ENCODE results near the gene ZNF800.
"Not testable (repeated sequence)": the region's sequence is repeated elsewhere in the genome, so short reads cannot be mapped to it uniquely, and the experiment has no call there.

Gene ZNF800, protein sequence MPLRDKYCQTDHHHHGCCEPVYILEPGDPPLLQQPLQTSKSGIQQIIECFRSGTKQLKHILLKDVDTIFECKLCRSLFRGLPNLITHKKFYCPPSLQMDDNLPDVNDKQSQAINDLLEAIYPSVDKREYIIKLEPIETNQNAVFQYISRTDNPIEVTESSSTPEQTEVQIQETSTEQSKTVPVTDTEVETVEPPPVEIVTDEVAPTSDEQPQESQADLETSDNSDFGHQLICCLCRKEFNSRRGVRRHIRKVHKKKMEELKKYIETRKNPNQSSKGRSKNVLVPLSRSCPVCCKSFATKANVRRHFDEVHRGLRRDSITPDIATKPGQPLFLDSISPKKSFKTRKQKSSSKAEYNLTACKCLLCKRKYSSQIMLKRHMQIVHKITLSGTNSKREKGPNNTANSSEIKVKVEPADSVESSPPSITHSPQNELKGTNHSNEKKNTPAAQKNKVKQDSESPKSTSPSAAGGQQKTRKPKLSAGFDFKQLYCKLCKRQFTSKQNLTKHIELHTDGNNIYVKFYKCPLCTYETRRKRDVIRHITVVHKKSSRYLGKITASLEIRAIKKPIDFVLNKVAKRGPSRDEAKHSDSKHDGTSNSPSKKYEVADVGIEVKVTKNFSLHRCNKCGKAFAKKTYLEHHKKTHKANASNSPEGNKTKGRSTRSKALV

DNA sequence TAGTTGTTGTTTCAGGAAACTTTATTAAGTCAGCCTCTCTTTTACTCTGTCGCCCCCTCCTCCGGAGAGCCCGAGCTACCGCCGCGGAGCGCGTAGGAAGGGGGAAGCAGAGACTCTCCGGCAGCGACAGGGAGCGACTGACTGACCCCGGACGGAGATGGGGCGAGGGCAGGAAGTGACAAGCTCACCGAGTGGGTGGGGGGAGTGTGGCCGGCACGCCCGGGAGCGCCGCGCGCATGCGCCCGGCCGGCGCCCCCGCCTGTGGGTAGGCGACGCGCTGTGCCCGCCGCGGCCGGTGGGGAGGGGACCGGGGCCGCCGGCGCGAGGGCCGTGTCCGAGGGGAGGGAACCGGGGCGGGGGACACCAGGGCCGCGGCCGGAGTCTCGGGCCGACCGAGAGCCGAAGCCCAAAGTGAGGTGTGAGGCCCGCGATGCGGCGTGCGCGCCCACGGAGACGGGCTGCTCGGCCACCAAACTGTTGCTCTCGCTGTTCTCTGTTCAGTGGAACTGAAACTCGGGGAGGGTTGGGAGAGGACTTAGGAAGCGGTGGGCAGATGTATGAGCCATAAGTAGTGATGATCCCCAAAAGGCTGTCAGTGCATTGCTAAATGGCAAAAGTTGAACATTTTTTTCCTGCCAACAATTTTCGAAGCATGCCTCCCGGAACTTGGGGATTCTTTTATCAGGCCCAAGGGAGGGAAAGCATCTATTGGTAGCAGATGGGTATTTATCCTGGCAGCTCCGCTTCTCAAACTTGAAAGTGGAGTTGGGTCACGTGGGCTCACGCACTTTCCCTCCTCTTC is at the start of gene ZNF800:
Gene ZNF800 (minus strand): TSS at position 143 of the 802 bp plus-strand sequence. CDS start 1,151 bp downstream, outside the sequence.
- DNase-seq, result peak; percentile 83 to 90

DNA sequence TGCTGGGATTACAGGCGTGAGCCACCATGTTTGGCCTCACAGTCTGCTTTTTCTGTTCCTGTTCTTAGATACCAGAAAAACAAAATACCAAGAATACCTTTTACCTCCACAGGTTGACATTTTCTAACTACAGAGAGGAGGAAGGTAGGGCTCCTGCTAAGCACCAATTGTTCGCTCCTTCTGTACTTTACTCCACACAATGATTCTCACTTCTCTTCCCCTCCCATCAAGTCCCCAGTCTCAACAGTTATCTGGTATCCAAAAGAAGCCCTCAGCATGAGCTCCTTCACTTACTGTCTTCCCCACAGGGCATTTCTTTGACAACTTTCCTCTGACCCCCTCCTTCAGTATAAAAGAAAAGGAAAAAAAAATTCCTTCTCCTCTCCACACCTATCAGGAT is 47.7 kb upstream of the ZNF800 start:
- DNase-seq, result no peak

DNA sequence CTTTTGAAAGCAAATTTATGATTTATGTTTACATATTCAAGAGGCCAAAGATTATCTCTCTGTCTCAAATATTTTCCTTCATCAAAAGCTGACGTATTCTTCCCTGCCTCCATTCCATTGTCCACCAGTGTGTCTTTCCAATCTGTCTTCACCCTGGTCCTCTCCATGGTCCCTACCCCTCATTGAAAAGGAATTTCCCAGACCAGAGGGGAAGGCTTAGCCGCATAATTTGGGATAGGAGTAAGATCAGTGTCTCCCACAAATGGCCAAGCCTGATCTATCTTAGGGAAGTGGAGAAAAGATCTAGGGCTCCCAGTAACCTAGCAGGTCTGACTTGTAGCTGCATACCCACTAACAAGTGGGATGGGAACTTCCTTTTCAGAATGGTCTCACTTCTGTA is 46.3 kb upstream of the ZNF800 start:
- DNase-seq, result no peak

DNA sequence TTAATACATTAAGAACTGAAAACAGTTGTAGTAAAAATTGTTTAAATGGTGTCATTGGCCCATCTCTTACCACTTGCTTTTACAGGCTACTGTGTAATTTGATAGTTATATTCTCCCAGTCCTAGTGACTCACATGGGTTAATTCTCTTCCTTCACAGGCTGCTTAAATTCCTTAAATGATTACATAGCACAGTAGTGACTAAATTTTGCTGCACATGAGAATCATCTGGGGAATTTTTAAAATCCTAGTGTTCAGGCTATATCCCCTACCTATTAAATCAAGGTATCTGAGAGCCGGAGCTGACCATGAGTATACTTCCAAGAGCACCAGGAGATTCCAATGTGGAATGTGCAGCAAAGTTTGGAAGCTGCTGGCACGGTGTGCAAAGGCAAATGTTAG is 45.3 kb upstream of the ZNF800 start:
- DNase-seq, result no peak

DNA sequence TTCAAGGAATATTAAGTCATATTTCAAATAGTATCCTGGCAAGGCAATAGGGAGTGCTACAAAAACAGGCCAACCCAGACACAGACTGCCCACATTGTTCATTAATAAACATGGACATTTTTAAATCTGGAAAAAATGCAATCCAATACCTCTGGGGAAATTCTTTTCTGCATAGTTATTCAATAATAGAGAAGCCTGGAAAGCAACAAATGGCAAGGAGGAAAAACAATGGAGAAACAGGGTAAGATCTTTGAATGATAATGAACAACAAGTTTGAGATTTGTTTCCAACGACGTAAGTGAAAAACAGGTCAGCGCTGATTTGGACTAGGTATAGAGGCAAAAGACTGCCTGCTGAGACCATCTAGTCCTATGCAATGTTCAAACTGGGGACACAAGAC is 44.7 kb upstream of the ZNF800 start:
- DNase-seq, result no peak

DNA sequence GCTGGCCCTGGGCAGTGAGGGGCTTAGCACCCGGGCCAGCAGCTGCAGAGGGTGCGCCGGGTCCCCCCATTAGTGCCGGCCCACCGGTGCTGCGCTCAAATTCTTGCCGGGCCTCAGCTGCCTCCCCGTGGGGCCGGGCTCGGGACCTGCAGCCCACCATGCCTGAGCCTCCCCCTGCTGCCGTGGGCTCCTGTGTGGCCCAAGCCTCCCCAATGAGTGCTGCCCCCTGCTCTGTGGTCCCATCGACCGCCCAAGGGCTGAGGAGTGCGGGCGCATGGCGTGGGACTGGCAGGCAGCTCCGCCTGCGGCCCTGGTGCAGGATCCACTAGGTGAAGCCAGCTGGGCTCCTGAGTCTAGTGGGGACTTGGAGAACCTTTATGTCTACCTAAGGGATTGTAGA is 36.8 kb upstream of the ZNF800 start:
- not testable (repeated sequence) for DNase-seq

DNA sequence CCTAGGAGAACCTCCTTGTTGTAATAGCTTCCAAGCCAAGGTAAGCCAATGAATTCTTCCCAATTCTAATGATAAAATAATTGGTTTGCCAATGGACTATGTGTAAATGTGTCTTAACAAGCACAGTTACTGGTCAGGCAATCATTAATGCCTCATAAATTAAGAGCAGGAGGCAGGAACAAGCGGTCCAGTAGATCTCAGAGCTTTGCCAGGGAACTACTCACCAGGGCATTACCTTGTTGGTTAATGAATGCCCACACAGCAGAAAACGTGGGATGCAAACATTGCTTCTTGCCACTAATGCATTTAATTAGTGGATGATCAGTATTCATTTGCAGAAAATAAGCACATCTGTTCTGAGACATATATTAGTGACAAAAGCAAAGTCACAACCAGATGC is 26.7 kb upstream of the ZNF800 start:
- no peak for DNase-seq

DNA sequence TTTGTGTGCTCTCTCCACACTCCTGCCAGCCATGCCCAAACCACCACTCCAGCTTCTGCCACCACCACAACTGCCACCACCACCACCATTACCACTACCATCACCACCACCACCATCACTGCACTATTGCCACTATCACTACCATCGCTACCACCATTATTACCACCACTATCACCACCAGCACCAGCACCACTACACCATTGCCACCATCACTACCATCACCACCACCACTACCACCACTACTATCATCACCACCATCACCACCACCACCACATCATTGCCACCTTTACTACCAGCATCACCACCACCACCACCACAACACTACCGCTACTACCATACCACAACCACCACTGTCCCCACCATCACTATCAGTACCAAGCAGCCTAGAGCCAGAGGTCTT is 26.0 kb upstream of the ZNF800 start:
- DNase-seq, result no peak

DNA sequence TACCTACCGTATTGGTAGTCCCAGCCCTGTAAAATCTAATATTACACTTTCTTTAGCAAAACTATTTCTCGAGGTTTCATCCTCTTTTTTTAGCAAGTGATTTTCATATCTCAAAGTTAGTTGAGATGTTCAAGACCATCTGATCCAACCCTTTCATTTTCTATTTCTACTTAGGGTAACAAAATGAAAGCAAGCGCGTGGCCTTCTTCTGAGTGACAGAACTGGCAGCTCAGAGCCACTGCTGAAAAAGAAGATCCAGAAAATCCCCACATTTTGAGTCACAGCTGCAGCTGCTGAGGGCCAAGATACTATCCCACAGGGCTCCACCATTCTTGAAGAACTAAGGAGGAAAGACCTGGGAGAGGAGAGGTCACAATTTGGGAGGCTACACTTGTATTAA is 24.8 kb upstream of the ZNF800 start:
- DNase-seq, result no peak

DNA sequence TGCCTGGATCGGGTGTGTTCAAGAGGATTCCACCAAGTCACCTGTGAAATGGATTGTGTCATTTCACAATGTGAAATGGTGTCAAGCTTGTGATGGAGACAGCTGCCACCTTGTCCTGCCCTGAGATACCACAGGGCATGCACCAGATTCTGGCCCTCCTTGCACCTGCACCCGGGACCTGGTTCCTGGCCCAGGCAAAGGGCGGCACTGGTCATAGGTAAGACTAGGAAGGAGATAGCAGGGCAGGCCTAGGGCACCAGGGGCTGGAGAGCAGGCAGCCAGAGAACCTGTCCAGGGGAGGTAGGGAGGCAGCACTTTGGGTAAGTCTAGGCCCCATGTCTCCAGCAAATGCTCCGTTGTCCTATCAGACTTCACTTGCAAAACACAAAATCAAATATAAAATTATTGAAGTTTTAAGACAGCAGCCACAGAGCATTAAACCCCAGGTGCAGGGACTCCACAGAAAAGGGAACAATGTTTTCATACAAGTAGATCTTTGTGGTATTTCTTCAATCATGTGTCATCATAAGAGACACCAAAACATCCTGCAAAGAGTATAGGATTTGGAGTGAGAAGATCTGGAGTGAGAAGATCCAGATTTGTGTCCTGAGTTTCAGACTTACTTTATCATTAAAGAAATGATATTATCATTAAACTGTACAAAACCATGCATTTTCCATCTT is 22.7 kb upstream of the ZNF800 start:
- no peak for DNase-seq

DNA sequence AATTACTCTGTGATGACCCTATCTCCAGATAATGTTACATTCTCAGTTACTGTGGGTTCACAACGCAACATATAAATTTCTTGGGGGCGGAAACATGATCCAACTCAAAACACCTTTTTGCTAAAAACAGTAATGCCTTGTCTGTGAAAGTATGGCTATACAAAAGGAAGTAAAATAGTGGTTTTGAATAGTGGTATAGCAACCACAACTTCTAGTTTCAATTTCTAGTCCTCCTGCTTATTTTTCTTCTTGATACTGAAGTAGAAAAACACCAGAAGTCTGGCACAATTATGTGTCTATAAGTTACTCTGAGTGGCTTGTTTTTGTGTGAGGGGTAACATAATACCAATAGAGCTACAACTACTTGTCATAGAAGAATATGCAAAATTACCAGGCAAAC is 21.5 kb upstream of the ZNF800 start:
- no peak for DNase-seq

DNA sequence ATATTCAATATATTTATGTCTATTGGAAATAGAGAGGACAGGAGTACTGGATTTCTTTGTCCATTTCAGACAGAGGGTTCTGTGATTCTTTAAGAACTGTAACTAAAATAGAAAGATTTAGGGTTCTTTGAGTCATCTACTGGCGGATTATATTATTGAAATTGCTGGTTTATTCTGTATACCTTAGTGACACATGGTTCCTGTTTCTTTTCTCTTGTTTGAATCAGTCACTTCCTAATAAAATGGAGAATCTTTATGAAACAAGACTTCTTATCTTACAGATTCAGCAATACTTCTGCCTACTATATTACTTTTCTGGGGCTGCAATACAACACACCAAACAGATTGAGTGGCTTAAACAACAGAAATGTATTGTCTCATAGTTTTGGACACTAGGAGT is 20.8 kb upstream of the ZNF800 start:
- no peak for DNase-seq

DNA sequence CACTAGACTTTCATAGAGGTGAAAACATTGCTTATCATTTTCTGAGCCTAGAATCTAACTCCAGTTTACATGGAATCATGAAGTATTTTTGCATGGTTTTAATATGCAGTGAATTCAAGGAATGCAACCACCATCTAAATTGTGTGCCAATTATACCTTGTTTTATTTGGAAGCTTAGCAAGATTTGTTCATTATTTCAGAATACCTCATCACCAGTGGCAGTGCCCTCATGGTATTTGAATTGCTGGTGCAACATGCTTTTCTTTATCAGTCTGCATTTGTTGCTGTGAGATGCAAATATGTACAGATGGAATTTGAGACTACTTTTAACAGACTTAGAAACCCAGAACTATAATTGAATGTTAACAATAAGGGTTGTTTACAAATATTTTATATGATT is 18.7 kb upstream of the ZNF800 start:
- no peak for DNase-seq

DNA sequence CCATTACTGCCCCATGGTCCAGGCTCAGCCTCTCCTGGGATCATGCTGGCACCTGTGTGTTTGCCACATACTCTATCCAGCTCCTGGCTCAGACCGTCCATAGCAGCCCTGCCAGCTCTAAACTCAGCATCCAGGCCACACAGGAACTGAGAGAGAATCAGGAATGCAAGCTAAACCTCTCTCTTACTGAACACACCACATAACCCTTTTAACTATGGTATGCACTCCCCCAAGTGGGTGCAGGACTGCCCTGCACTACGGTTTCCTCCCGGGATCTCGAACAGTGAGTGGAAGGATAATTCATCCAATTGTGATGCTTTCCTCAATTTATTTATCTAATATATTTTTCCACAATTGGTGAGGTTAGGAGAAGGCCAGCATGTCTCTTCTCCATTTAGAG is 17.1 kb upstream of the ZNF800 start:
- DNase-seq, result no peak

DNA sequence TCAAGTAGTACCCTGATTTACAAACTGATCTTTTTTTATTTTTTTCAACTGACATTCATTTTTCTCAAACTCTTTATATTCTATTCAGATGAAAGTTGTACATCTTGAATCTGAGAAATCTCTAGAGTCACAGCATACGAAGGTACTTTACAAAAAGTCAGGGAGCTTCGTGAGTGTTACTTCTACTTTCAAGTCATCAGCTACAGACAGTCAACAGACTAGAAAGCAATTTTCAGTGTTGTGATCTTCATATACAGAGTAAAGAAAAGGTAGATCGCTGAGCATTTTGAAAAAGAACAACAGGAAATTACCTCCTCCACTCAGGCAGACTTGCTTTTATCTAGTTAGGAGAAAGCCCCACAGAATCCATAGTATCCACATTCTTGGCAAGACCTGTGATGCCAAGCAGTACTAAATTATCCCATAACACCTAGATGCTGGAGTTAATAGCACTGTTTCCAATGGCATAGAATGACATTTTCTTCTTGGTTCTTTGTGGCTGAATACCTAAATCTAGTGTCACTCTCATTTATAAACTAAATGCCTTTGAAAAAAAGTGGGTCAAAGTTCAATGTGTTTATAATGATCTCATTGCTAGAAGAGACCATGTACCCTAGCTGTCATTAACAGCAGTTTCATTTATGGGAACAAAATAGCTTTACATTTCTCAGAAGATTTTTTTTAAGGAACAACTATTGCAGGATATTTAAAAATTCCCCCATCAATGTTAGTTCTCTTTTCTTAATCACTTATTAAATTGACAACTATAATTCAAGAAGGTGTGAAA is 12.0 kb upstream of the ZNF800 start:
- no peak for DNase-seq

DNA sequence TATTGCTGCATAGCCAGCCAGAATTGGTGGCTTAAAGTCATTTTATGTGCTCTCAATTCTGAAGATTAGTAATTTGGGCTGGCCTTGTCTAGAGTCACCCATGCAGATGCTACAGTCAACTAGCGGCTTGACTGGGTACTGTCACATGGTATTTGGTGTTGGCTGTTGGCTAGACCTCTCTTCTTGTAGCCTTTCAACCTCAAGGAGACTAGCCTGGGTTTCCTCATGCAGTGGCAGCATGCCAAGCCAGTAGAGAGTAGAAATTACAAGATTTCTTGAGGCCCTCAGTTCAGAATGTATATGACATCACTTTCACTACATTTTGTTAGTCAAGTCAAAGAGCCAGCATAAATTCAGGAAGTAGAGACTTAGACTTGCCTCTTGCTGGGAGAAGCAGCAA is 3.7 kb upstream of the ZNF800 start:
- no peak for DNase-seq

DNA sequence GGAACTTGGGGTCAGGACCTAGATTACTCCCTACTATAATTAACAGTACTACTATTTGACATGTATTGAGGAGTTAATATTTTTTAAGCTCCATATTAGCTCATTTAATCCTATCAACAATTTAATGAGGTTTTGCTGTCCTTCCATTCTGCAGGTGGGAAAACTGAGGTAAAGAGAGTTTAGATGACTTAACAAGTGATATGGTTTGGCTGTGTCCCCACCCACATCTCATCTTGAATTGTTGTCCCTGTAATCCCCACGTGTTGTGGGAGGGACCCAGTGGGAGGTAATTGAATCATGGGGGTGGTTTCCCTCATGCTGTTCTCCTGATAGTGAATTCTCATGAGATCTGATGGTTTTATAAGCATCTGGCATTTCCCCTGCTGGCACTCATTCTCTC is 2.6 kb upstream of the ZNF800 start:
- DNase-seq, result peak in 1 of 2 experiments; percentile 67

DNA sequence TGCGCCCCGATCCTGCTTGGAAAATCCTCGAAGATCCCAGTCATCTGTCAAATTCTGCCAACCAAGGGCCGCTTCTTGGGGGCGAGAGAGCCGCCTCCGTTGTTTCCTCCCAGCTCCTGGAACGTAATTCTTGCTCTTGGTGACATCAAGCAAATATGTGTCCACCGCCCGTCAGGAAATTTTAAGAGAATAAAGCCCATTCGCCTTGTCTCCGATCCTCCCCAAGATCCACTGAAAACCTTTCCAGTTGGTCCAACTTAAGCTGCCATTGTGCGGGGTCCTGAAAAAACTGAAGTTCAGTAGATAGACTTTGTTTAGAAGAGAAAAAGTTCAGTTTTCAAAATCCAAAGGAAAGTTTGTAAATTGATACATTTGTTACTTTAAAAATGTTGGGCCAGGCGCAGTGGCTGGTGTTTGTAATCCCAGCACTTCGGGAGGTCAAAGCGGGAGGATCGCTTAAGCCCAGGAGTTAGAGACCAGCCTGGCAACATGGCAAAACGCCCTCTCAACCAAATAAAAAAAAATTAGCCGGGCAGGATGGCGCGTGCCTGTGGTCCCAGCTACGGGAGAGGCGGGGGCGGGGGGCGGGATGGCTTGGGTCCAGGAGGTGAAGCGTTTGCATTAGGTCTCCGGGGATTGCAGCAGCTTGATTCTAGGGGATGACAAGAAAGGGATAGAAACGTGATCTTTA is 1.0 kb upstream of the ZNF800 start:
- no peak for DNase-seq

DNA sequence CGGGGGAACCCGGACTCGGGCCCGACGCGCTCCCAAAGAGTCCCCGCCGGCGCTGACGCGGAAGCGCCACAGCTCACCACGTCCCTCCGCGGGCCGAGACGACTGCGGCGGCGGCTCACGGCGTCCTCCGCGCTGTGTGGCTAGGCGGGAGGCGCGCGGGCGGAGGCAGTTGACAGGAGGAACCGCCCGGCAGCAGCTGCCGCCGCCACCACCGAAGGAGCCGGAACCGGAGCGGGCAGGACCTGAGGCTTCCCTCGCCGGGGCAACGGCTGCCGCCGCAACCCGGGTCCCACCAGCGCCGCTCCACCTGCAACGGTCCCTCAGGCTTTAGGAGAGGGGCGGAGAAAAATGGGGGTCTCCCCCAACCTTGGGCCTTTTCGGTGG is 334 bp downstream of the ZNF800 start:
- peak; percentile 65 to 67 for DNase-seq

DNA sequence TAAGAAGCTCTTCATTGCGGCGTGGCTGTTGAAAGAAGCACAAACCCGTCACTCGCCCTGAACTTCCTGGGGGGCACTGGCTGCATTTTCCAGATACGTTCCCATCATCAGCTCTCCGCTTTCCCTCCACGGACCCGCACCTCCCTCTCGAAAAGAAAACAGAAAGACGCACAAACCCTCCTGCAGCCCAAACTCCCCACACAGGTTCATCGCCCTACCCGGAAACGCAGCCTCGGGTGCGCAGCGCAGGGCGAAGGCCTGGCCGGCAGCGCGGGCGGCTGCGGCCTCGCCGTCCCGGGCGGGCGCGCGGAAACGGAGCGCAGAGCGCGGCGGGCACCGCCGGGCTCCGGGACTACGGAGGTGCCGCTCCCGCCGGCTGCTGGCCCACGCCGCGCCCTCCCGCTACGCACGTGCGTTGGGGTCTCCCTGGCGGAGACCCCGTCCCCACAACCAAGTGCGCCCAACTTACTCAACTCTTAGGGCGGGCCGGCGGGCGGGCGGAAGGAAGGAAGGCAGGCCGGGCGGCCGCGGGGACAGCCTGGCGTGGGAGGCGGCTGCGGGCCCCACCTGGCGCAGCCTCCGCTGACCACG is 822 bp downstream of the ZNF800 start:
- peak; percentile 47 to 52 for DNase-seq

Data from stimulated activated CD4-positive, alpha-beta T cell treated with anti-CD3 and anti-CD28 coated beads, Interleukin-4, amount 100 ng/mL, for 4 hours (primary cell).